ENCODE data around the gene SHF. TPM values are rescaled to one million over a fixed set of nuclear protein-coding genes. Genes with fewer than 3 reads are reported as not detected.

The SHF gene
- total and polyA plus RNA-seq, 2 of the 8 experiments (the other 6 are each of a cell fraction or from before 2014, with no cell fraction given) = 13.1 to 26.7 TPM

DNA sequence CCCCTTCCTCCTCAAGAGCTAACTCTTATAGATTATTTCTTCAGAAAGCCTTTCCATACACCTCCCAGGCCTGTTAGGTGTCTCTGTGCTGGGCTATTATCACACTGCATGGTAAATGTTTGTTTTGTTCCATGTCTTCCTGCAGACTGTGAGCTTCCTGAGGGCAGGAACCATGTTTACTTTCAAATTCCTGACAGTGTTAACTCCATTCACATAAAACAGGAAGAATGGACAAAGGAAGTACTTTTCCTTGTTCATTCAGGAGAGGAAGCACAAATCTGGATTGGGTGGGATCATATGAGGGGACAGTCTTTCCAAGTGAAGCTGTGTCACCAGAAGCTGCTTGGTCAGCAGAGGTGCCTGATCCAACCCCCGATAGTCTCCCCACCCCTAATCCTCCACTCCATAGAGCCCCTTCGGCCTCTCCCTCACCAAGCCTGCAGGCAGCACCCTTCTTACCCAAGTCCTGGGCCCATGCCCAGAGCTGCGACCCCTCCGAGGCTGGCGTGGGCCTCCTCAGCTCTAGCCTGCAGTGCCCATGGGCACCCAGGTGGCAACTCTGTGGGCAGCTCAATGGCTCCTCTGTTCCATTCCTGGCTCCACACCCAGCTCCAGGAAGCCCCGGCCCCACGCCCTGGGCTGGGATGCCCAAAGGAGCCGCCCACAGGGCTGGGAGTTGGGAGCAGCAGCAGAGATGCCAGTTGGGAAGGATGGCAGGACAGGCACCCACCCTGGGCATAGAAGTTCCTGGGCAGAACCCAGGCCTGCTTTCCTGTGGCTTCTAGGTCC lies 6.9 kb downstream of the SHF start (continued):
- TF ChIP-seq, protein P1, sequence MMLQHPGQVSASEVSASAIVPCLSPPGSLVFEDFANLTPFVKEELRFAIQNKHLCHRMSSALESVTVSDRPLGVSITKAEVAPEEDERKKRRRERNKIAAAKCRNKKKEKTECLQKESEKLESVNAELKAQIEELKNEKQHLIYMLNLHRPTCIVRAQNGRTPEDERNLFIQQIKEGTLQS (IDR thresholded peaks at IDR 0.05; ENCODE audit: insufficient read depth, low read depth, low read length) = no peak
- TF ChIP-seq ASH2L (IDR thresholded peaks at IDR 0.05; ENCODE audit: low read length) = no peak
